Metanephros (tissue), 2 donors: ENCODE measurements around the gene GSDMA. TPM values are rescaled to one million over a fixed set of nuclear protein-coding genes. Genes with fewer than 3 reads are reported as not detected.

Source experiments
- small RNA-seq: library from RNA; depleted of rRNA; stranded (forward); fragments of <200 nt; gene quantifications from one replicate; pipeline ENCODE3, GENCODE V24; 2014; ENCODE audit warnings: low replicate concordance
- total RNA-seq: library from RNA; depleted of rRNA; stranded (reverse); fragments of >200 nt; gene quantifications from one replicate; pipeline ENCODE4 v1.2.3, GENCODE V29; 2014

GSDMA gene, protein sequence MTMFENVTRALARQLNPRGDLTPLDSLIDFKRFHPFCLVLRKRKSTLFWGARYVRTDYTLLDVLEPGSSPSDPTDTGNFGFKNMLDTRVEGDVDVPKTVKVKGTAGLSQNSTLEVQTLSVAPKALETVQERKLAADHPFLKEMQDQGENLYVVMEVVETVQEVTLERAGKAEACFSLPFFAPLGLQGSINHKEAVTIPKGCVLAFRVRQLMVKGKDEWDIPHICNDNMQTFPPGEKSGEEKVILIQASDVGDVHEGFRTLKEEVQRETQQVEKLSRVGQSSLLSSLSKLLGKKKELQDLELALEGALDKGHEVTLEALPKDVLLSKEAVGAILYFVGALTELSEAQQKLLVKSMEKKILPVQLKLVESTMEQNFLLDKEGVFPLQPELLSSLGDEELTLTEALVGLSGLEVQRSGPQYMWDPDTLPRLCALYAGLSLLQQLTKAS
- not detected for total RNA-seq

DNA sequence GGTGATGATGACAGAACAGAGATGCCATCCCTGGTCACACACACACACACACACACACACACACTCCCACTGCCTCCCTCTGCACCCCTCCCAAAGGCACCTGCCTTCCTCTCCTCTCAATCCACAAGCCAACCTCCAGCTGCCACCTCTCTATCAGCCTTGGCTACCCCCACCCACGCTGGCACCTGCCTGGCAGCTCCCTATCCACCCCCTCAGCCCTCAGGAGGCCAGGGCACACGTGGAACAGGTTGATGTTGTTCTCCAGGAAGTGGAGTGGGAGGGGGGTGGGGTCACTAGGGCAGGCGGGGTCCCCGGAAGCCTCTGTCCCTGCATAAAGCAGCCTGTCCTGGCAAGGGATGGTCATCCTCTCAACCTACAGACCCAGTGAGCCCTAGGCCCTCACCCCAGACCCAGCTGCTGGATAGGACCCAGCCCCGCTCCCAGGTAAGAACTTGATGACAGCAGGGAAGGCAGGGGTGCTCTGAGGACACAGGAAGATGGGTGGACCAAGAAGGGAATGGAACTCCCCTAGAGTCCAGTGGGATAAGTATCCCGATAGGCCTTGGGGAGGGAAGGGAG lies at the start of gene GSDMA:
TSS of gene GSDMA (plus strand) at position 363 of the 579 bp plus-strand sequence. CDS start 2,684 bp downstream, outside the sequence.

DNA sequence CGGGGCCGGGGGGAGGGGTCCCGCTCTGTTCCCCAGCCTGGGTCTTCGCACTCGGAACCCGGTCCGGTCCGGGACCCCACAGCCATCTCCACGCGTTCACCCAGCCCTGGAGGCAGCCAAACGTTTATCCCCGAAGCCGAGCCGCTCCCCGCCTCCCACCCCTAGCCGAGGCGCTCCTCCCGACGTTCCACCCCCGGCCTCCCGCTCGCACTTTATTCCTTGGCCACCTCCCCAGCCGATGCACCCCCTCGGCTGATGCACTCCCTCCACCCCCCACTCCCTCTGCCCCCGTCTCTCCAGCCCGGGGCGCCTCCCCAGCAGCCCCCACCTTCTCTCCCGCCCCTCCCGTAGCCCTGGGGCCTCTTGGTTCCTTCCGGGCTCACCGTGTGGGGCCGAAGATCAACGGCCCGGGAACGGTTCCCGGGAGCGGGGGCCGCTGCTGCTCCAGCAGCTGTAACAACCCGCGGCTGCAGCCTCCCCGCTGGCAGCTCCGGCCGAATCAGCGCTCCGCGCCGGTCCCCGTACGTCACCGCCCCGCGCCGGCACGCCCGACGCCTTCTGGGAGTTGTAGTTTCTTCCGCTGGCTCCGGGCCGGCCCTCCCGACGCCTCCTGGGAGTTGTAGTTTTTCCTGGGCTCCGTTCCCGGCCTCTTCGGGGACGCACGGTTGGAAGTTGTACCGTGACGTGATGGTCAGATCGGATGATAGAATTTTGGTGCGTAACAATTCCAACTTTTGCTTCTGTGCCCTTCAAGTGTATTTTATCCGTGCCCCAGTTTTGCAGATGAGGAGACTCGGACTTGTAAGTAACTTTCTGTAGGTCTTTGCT lies 35.5 kb upstream of the GSDMA start, which contains the start of the genes LRRC3C and ORMDL3:
TSS of gene LRRC3C (plus strand) at position 632 of the 828 bp plus-strand sequence. CDS start 13,792 bp downstream, outside the sequence.
TSS of gene ORMDL3 (minus strand) at position 501 of the 828 bp plus-strand sequence. CDS start 3,398 bp downstream, outside the sequence.

DNA sequence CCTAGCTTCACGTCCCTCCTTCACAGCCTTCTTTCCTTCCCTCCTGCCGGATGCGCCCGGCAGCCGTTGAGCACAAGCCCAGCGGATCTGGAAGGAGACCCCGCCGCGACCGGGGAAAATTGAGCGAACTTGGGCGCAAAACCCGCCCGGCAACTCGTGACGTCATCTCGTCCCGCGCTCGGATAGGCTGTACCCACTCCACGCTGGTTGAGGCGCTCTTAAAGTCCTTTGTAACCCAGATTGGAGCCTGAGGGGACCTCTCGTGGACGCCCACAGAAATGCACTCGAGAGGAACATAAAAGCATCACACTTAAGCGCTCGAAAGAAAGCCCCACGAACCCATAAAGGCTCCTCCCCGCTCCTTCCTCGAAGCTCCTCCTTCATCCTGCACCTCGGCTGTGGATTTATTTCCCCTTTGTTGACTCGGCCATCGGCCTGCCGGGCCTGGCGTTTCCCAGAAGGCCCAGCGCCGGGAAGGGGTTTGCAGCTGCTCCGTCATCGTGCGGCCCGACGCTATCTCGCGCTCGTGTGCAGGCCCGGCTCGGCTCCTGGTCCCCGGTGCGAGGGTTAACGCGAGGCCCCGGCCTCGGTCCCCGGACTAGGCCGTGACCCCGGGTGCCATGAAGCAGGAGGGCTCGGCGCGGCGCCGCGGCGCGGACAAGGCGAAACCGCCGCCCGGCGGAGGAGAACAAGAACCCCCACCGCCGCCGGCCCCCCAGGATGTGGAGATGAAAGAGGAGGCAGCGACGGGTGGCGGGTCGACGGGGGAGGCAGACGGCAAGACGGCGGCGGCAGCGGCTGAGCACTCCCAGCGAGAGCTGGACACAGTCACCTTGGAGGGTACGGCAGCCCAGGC lies 17.8 kb downstream of the GSDMA start, which contains the start of gene PSMD3:
TSS of gene PSMD3 (plus strand) at position 457 of the 856 bp plus-strand sequence. CDS start at position 621, 164 bp downstream.

DNA sequence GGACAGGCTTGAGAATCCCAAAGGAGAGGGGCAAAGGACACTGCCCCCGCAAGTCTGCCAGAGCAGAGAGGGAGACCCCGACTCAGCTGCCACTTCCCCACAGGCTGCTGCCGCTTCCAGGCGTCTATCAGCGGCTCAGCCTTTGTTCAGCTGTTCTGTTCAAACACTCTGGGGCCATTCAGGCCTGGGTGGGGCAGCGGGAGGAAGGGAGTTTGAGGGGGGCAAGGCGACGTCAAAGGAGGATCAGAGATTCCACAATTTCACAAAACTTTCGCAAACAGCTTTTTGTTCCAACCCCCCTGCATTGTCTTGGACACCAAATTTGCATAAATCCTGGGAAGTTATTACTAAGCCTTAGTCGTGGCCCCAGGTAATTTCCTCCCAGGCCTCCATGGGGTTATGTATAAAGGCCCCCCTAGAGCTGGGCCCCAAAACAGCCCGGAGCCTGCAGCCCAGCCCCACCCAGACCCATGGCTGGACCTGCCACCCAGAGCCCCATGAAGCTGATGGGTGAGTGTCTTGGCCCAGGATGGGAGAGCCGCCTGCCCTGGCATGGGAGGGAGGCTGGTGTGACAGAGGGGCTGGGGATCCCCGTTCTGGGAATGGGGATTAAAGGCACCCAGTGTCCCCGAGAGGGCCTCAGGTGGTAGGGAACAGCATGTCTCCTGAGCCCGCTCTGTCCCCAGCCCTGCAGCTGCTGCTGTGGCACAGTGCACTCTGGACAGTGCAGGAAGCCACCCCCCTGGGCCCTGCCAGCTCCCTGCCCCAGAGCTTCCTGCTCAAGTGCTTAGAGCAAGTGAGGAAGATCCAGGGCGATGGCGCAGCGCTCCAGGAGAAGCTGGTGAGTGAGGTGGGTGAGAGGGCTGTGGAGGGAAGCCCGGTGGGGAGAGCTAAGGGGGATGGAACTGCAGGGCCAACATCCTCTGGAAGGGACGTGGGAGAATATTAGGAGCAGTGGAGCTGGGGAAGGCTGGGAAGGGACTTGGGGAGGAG lies 52.5 kb downstream of the GSDMA start, which contains the start of gene CSF3:
TSS of gene CSF3 (plus strand) at position 436 of the 993 bp plus-strand sequence. CDS start at position 471, 35 bp downstream.

Small RNAs within 50 kb of the gene (small RNA-seq; reads per million reads assigned to genes)
- gene SNORD124: 1,151 reads per million, percentile 99 among the genes with 10 or more reads in this experiment

Other genes with a start within 250 kb of the GSDMA start
- 12.8 TPM for gene MIEN1, start 232.5 kb upstream of the GSDMA start, total RNA-seq
- gene GRB7, start 225.1 kb upstream of the GSDMA start, total RNA-seq: 35.7 TPM
- gene IKZF3, start 98.7 kb upstream of the GSDMA start, total RNA-seq: 0.76 TPM
- gene ZPBP2, start 94.8 kb upstream of the GSDMA start, total RNA-seq: not detected
- gene GSDMB, start 44.4 kb upstream of the GSDMA start, total RNA-seq: 12.4 TPM
- 70.4 TPM for gene ORMDL3, start 35.4 kb upstream of the GSDMA start, total RNA-seq
- not detected for gene LRRC3C, start 35.3 kb upstream of the GSDMA start, total RNA-seq
- 79.1 TPM for gene PSMD3, start 17.8 kb downstream of the GSDMA start, total RNA-seq
- not detected for gene CSF3, start 52.4 kb downstream of the GSDMA start, total RNA-seq
- gene MED24, start 91.4 kb downstream of the GSDMA start, total RNA-seq: 108 TPM
- 51.0 TPM for gene THRA, start 100.0 kb downstream of the GSDMA start, total RNA-seq
- 5.3 TPM for gene NR1D1, start 137.6 kb downstream of the GSDMA start, total RNA-seq
- gene MSL1, start 159.0 kb downstream of the GSDMA start, total RNA-seq: 70.0 TPM
- 50.6 TPM for gene CASC3, start 177.5 kb downstream of the GSDMA start, total RNA-seq
- gene RAPGEFL1, start 214.5 kb downstream of the GSDMA start, total RNA-seq: 5.7 TPM